PFSK-1 (cell line): ENCODE measurements around the gene CD81.

ENCODE experiments used
- FOXP2 ChIP-seq: optimal IDR thresholded peaks from 2 replicates; pipeline ENCODE3; 2011; ENCODE audit warnings: borderline replicate concordance, control low read depth, inconsistent platforms; ENCODE audit not compliant: insufficient read depth; ENCODE audit errors: extremely low read length, extremely low read depth
- POLR2AphosphoS5 ChIP-seq: IDR thresholded peaks from 2 replicates; pipeline ENCODE4 v1.6.1; 2012; ENCODE audit warnings: low read depth, mild to moderate bottlenecking, control low read depth, low read length, moderate library complexity
- TF ChIP-seq, protein P1 (sequence below), 2 experiments: IDR thresholded peaks; 2 replicates each; pipeline versions ENCODE4 v1.6.1 to v1.8.0; 2011 to 2012; ENCODE audit warnings: low read depth in 2 of 2, low read length in 2 of 2, control low read depth in 1 of 2, inconsistent platforms in 1 of 2, mild to moderate bottlenecking in 1 of 2, moderate library complexity in 1 of 2; ENCODE audit not compliant: insufficient read depth in 1 of 2

DNA sequence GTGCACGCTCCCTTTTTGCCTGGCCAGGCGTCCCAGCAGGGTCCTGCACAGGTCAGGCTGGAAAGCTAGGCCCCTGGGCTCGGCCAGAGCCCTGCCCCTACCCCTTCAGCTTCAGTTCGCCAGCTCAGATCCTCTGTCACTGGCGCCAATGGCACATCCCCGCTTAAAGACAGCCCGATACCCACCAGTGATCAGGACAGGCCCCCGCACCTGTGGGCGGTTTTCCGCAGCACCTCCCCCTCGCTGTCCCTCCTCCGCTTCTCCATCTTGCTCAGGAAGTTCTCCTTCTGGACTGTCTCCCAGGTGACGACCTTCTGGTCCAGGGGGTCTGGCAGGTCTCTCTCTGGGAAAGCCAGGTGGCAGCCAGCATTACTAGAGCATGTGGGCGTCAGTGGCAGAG is 29.3 kb downstream of the CD81 start:
- TF ChIP-seq POLR2AphosphoS5 (no peak), FOXP2 (no peak)
- TF ChIP-seq, protein P1, sequence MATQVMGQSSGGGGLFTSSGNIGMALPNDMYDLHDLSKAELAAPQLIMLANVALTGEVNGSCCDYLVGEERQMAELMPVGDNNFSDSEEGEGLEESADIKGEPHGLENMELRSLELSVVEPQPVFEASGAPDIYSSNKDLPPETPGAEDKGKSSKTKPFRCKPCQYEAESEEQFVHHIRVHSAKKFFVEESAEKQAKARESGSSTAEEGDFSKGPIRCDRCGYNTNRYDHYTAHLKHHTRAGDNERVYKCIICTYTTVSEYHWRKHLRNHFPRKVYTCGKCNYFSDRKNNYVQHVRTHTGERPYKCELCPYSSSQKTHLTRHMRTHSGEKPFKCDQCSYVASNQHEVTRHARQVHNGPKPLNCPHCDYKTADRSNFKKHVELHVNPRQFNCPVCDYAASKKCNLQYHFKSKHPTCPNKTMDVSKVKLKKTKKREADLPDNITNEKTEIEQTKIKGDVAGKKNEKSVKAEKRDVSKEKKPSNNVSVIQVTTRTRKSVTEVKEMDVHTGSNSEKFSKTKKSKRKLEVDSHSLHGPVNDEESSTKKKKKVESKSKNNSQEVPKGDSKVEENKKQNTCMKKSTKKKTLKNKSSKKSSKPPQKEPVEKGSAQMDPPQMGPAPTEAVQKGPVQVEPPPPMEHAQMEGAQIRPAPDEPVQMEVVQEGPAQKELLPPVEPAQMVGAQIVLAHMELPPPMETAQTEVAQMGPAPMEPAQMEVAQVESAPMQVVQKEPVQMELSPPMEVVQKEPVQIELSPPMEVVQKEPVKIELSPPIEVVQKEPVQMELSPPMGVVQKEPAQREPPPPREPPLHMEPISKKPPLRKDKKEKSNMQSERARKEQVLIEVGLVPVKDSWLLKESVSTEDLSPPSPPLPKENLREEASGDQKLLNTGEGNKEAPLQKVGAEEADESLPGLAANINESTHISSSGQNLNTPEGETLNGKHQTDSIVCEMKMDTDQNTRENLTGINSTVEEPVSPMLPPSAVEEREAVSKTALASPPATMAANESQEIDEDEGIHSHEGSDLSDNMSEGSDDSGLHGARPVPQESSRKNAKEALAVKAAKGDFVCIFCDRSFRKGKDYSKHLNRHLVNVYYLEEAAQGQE (IDR thresholded peaks at IDR 0.05; ENCODE audit: insufficient read depth in 1 of 2, low read depth in 2 of 2, low read length in 2 of 2) = no peak
